ENCODE results near the gene EYA4. TPM values are rescaled to one million over a fixed set of nuclear protein-coding genes. Genes with fewer than 3 reads are reported as not detected.

EYA4 gene
- total RNA-seq, 1 experiment from 2014 or later = not detected

GRCh38 chr6:133501675-133502270 lies 260.6 kb downstream of the EYA4 start:
- ChIA-PET CTCF (interaction anchor here (0.5 to 0.7 kb wide), 2 partner anchors 378 to 615 kb away, joined by 3 read pairs; no protein-coding TSS in a partner anchor), POLR2A (no interaction called here)
- no peak for TF ChIP-seq CTCF (IDR thresholded peaks at IDR 0.05; ENCODE audit: unreplicated experiment)
- Mint-ChIP-seq H3K36me3 (ENCODE audit: insufficient read depth, unreplicated experiment) (no peaks in the 10 kb centered on the region), H3K4me1 (ENCODE audit: insufficient read depth, unreplicated experiment) (no peaks in the 10 kb centered on the region), H3K4me3 (ENCODE audit: unreplicated experiment) (no peak overlapping the region), H3K9me3 (ENCODE audit: unreplicated experiment) (no peaks in the 10 kb centered on the region), H3K27me3 (ENCODE audit: insufficient read depth, unreplicated experiment) (peaks cover 91% of the 10 kb centered on the region), H3K27ac (ENCODE audit: low read depth, unreplicated experiment) (no peak overlapping the region)
- no TSS peak for BruUV-seq (replicated peaks)
- DNase-seq (ENCODE audit: unreplicated experiment) = no peak
- intact Hi-C loops (cut with micrococcal nuclease) = no loop called here

- no peak for TF ChIP-seq CTCF (IDR thresholded peaks at IDR 0.05; ENCODE audit: unreplicated experiment)
- Mint-ChIP-seq H3K27ac (ENCODE audit: low read depth, unreplicated experiment) (no peak overlapping the region), H3K4me3 (ENCODE audit: unreplicated experiment) (no peak overlapping the region), H3K36me3 (ENCODE audit: insufficient read depth, unreplicated experiment) (no peaks in the 10 kb centered on the region), H3K27me3 (ENCODE audit: insufficient read depth, unreplicated experiment) (peaks cover 91% of the 10 kb centered on the region), H3K4me1 (ENCODE audit: insufficient read depth, unreplicated experiment) (no peaks in the 10 kb centered on the region), H3K9me3 (ENCODE audit: unreplicated experiment) (no peaks in the 10 kb centered on the region)
- intact Hi-C loops (cut with micrococcal nuclease) = no loop called here
- BruUV-seq (replicated peaks) = no TSS peak
- ChIA-PET CTCF (interaction anchor here (1.2 kb wide), 1 partner anchor 539 kb away, joined by 3 read pairs; no protein-coding TSS in a partner anchor), POLR2A (interaction anchor here (0.7 kb wide), 1 partner anchor 29 kb away, joined by 3 read pairs; no protein-coding TSS in a partner anchor)
- no peak for DNase-seq (ENCODE audit: unreplicated experiment)
Measured at GRCh38 chr6:133502441-133503335, 261.5 kb downstream of the EYA4 start.

- intact Hi-C loops (cut with micrococcal nuclease) = no loop called here
- TF ChIP-seq CTCF (IDR thresholded peaks at IDR 0.05; ENCODE audit: unreplicated experiment) = no peak
- H3K4me3 Mint-ChIP-seq (ENCODE audit: unreplicated experiment) = no peak overlapping the region
- POLR2A ChIA-PET = no interaction called here
- CTCF ChIA-PET = interaction anchor here (1.2 kb wide), 1 partner anchor 540 kb away, joined by 3 read pairs; no protein-coding TSS in a partner anchor
- H3K27ac Mint-ChIP-seq (ENCODE audit: low read depth, unreplicated experiment) = no peak overlapping the region
- BruUV-seq (replicated peaks) = no TSS peak
- H3K36me3 Mint-ChIP-seq (ENCODE audit: insufficient read depth, unreplicated experiment) = no peaks in the 10 kb centered on the region
- no peaks in the 10 kb centered on the region for H3K9me3 Mint-ChIP-seq (ENCODE audit: unreplicated experiment)
- peaks cover 93% of the 10 kb centered on the region for H3K27me3 Mint-ChIP-seq (ENCODE audit: insufficient read depth, unreplicated experiment)
- no peaks in the 10 kb centered on the region for H3K4me1 Mint-ChIP-seq (ENCODE audit: insufficient read depth, unreplicated experiment)
- DNase-seq (ENCODE audit: unreplicated experiment) = no peak
Measured at GRCh38 chr6:133503336-133503729, 262.2 kb downstream of the EYA4 start.

- Mint-ChIP-seq H3K27ac (ENCODE audit: low read depth, unreplicated experiment) (no peak overlapping the region), H3K36me3 (ENCODE audit: insufficient read depth, unreplicated experiment) (no peaks in the 10 kb centered on the region), H3K4me3 (ENCODE audit: unreplicated experiment) (no peak overlapping the region), H3K27me3 (ENCODE audit: insufficient read depth, unreplicated experiment) (peaks cover 93% of the 10 kb centered on the region), H3K9me3 (ENCODE audit: unreplicated experiment) (no peaks in the 10 kb centered on the region), H3K4me1 (ENCODE audit: insufficient read depth, unreplicated experiment) (no peaks in the 10 kb centered on the region)
- TF ChIP-seq CTCF (IDR thresholded peaks at IDR 0.05; ENCODE audit: unreplicated experiment) = no peak
- ChIA-PET POLR2A (interaction anchor here (0.6 kb wide), 1 partner anchor 118 kb away, joined by 3 read pairs; no protein-coding TSS in a partner anchor), CTCF (interaction anchor here (1.0 kb wide), 1 partner anchor 318 kb away, joined by 4 read pairs; no protein-coding TSS in a partner anchor)
- intact Hi-C loops (cut with micrococcal nuclease) = no loop called here
- DNase-seq (ENCODE audit: unreplicated experiment) = no peak
- no TSS peak for BruUV-seq (replicated peaks)
Measured at GRCh38 chr6:133504158-133504557, 263.0 kb downstream of the EYA4 start.
